Gastrocnemius medialis (tissue), 4 donors: ENCODE measurements around the gene PRR33.

Source experiments
- POLR2A ChIP-seq, 2 donors: fragments of 450-650 bp; IDR thresholded peaks; one replicate each; pipeline ENCODE4 v1.6.1; 2017; ENCODE audit warnings: antibody characterized with exemption in 2 of 2, mild to moderate bottlenecking in 2 of 2, moderate library complexity in 2 of 2
- TF ChIP-seq, protein P1 (sequence below), 5 experiments: fragments of 450-650 bp in 3 of 5; fragments of 200-600 bp in 2 of 5; sonication (generic) in 2 of 5; IDR thresholded peaks in 4 of 5; conservative IDR thresholded peaks in 1 of 5; 1 replicate in 4 of 5; 2 replicates in 1 of 5; pipeline ENCODE4 v1.5.1; 2016 to 2019; ENCODE audit warnings: antibody characterized with exemption in 5 of 5, mild to moderate bottlenecking in 3 of 5, moderate library complexity in 3 of 5

DNA sequence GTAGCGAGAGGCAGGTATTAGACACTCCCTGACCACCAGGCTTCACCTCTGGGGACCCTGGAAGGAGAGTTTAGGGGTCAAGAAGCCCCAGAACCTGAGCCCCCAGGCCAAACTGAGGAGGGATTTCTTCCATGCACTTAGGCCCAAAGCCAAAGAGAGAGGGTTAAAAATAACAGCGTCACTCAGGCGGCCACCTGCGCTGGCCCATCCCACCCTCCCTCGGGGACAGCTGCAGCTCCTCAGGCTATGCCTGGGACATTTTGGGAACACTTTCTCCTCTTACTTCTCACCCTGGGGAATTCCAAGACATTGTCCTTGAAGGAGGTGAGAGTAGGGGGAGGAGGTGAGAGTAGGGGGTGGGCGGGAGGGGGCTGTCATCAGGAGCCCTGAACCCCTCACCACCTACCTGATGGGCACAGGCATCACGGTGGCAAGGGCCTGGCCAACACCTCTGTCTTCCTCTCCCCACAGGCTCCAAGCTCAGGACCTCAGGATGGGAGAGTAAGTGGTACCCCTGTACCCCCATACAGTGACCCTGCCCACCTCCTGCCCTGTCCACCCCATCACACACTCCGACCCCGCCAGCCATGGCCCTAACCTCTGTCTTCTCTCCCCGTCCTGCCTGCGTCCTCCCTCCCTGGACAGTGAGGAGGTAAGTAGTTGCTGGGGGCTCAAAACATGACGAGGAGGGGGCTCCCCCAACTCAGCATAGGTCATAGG is 52.3 kb downstream of the PRR33 start:
- TF ChIP-seq POLR2A (IDR thresholded peaks at IDR 0.05), result no peak
- TF ChIP-seq, protein P1, sequence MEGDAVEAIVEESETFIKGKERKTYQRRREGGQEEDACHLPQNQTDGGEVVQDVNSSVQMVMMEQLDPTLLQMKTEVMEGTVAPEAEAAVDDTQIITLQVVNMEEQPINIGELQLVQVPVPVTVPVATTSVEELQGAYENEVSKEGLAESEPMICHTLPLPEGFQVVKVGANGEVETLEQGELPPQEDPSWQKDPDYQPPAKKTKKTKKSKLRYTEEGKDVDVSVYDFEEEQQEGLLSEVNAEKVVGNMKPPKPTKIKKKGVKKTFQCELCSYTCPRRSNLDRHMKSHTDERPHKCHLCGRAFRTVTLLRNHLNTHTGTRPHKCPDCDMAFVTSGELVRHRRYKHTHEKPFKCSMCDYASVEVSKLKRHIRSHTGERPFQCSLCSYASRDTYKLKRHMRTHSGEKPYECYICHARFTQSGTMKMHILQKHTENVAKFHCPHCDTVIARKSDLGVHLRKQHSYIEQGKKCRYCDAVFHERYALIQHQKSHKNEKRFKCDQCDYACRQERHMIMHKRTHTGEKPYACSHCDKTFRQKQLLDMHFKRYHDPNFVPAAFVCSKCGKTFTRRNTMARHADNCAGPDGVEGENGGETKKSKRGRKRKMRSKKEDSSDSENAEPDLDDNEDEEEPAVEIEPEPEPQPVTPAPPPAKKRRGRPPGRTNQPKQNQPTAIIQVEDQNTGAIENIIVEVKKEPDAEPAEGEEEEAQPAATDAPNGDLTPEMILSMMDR (IDR thresholded peaks at IDR 0.05 in 4 of 5, conservative IDR thresholded peaks at IDR 0.05 in 1 of 5), result no peak
